ENCODE results near the gene MYCL. TPM values are rescaled to one million over a fixed set of nuclear protein-coding genes. Genes with fewer than 3 reads are reported as not detected.
A peak's percentile ranks its signal among the peaks of the same experiment; 100 is the strongest.

MYCL gene
- total and polyA plus RNA-seq, 9 donors = 1.7 to 8.4 (median 3.2) TPM

- no peak overlapping the region for H3K4me3 ChIP-seq (ENCODE audit: low read length)
- H3K27ac ChIP-seq (ENCODE audit: low read length) = no peak overlapping the region
- H3K9me3 ChIP-seq (replicated peaks; ENCODE audit: control insufficient read depth, low read depth, low read length) = no peaks in the 10 kb centered on the region
- H3K36me3 ChIP-seq (ENCODE audit: control insufficient read depth, insufficient read depth, low read length) = no peaks in the 10 kb centered on the region
- peaks cover 62% of the 10 kb centered on the region for H3K4me1 ChIP-seq (ENCODE audit: control insufficient read depth, insufficient read depth, low read length)
- WGBS (ENCODE audit: insufficient coverage) = 83% methylated on average over 1 of the region's 8 CpGs
- H3K27me3 ChIP-seq (ENCODE audit: control insufficient read depth, insufficient read depth, low read length) = peaks cover 53% of the 10 kb centered on the region
- no peak for DNase-seq
These were observed 1.8 kb downstream of the MYCL start for GRCh38 chr1:39899611-39900538.

- H3K4me1 ChIP-seq (ENCODE audit: control insufficient read depth, insufficient read depth, low read length) = peaks cover 62% of the 10 kb centered on the region
- H3K36me3 ChIP-seq (ENCODE audit: control insufficient read depth, insufficient read depth, low read length) = no peaks in the 10 kb centered on the region
- WGBS (ENCODE audit: insufficient coverage) = 33% methylated on average over 9 of the region's 14 CpGs
- no peak overlapping the region for H3K27ac ChIP-seq (ENCODE audit: low read length)
- peaks cover 50% of the 10 kb centered on the region for H3K27me3 ChIP-seq (ENCODE audit: control insufficient read depth, insufficient read depth, low read length)
- peak; percentile 68 for DNase-seq
- no peak overlapping the region for H3K4me3 ChIP-seq (ENCODE audit: low read length)
- H3K9me3 ChIP-seq (replicated peaks; ENCODE audit: control insufficient read depth, low read depth, low read length) = no peaks in the 10 kb centered on the region
These were observed 2.8 kb downstream of the MYCL start for GRCh38 chr1:39898648-39899603.

GRCh38 chr1:39898191-39898590 is 3.5 kb downstream of the MYCL start:
- Histone ChIP-seq H3K27me3 (ENCODE audit: control insufficient read depth, insufficient read depth, low read length) (peaks cover 45% of the 10 kb centered on the region), H3K4me1 (ENCODE audit: control insufficient read depth, insufficient read depth, low read length) (peaks cover 64% of the 10 kb centered on the region), H3K27ac (ENCODE audit: low read length) (no peak overlapping the region), H3K4me3 (ENCODE audit: low read length) (no peak overlapping the region), H3K9me3 (replicated peaks; ENCODE audit: control insufficient read depth, low read depth, low read length) (no peaks in the 10 kb centered on the region), H3K36me3 (ENCODE audit: control insufficient read depth, insufficient read depth, low read length) (no peaks in the 10 kb centered on the region)
- no CpG with 5 or more reads among the region's 3 CpGs for WGBS (ENCODE audit: insufficient coverage)
- DNase-seq = no peak

DNA sequence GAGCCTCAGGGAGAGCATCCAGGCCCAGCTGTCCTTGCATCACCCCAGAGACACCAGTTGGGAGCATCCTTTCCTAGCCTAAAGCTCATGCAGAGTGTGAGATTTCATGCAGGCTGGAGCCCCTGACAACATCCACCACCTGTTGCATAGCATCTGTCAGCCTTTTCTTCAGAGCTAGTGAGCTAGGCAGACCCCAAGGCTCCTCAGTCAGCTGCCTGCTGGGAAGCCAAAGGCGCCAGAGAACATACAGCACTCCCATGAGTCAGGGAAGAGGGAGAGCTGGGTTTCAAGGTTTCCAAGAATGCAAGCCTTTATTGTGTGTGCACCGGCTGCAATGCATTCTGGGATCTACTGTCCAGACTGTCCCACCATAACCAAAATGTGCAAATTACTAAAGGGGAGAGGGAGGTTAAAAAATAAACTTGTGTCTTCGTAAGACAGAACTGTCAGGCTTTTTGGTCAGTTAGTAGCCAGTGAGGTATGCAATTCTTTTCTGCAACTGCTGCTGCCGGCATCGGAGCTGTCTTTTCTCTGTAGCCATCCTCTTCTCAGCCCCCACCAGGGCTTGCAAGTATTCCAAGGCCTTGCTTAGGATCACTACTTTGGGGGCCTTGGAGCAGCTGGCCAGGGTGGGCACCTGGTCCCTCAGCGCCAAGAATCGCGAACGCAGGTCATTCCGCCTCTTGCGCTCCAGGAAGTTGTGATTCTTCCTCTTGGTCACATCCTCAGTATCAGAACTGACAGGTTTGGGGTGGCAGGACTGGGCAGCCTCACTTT is 4.6 kb downstream of the MYCL start:
- Histone ChIP-seq H3K27ac (ENCODE audit: low read length) (peak overlapping the region; percentile 75), H3K27me3 (ENCODE audit: control insufficient read depth, insufficient read depth, low read length) (peaks cover 34% of the 10 kb centered on the region), H3K4me1 (ENCODE audit: control insufficient read depth, insufficient read depth, low read length) (peaks cover 64% of the 10 kb centered on the region), H3K36me3 (ENCODE audit: control insufficient read depth, insufficient read depth, low read length) (no peaks in the 10 kb centered on the region), H3K9me3 (replicated peaks; ENCODE audit: control insufficient read depth, low read depth, low read length) (no peaks in the 10 kb centered on the region), H3K4me3 (ENCODE audit: low read length) (no peak overlapping the region)
- peak; percentile 91 for DNase-seq
- WGBS (ENCODE audit: insufficient coverage) = 61% methylated on average over 6 of the region's 11 CpGs

DNA sequence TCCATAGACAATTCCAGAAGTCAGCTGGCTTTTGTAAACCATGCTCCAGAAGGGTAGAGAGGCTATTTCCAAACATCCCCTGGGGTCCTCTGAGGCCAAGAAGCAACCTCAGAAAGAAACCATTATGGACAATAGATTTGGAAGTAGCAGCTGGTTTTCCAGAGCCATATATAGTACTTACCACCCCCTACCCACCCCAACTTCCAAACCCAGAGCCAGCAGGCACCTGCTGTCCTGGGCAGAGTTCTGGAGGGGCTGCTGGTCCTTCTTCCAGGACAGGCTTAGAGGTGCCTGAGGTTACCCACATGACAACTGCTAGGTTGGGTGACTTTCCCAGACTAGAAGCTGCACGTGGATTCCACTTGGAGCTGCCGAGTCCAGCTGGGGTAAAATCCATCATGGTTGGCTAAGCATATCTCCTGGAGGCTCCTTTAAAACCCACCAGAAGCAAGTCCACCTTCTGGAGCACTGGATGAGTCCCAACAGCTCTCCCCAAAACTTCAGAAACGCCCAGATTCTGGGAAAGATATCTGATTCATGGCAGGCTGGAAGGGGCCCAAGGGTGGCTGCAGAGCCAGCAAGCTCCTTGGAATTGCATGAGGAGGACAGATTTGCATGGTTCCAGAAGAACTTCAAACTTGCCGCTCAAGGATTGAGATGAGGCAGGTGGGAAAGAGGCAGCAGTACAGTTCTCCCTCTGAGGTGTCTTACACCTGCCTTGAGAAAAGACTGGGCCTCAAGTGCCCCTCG is 5.8 kb downstream of the MYCL start:
- Histone ChIP-seq H3K4me3 (ENCODE audit: low read length) (no peak overlapping the region), H3K9me3 (replicated peaks; ENCODE audit: control insufficient read depth, low read depth, low read length) (no peaks in the 10 kb centered on the region), H3K4me1 (ENCODE audit: control insufficient read depth, insufficient read depth, low read length) (peaks cover 60% of the 10 kb centered on the region), H3K27me3 (ENCODE audit: control insufficient read depth, insufficient read depth, low read length) (peaks cover 29% of the 10 kb centered on the region), H3K36me3 (ENCODE audit: control insufficient read depth, insufficient read depth, low read length) (no peaks in the 10 kb centered on the region), H3K27ac (ENCODE audit: low read length) (peak overlapping the region; percentile 75)
- peak; percentile 11 for DNase-seq
- 74% methylated on average over 5 of the region's 5 CpGs for WGBS (ENCODE audit: insufficient coverage)

DNA sequence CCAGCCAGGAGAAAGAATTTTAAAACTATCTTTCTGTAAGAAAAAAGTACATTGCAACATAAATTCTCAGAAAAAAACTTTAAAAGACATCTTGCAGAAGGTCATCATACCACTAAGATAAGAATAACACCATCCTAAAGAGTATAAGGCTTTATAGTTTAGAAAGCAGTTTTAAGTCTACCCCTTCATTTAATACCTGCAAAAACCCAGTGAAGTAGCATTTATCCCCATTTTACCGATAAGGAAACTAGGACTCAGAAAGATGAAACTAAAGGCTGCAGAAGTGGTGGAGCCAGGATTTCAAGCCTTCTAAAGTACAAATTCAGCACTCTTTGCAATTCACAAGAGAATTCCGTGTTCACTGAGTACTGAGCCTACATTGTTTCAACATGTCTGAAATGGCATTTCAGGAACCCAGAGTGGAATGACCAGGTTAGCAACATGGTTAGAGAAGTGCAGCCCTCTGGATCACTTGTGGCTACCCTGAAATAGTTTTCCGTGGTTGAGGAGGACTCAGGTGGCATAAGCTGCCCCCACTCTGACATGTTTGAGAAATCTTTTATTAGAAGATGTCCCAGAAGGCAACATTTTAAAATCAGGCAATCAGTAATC is 6.7 kb downstream of the MYCL start:
- no peak for DNase-seq
- peaks cover 20% of the 10 kb centered on the region for H3K27me3 ChIP-seq (ENCODE audit: control insufficient read depth, insufficient read depth, low read length)

DNA sequence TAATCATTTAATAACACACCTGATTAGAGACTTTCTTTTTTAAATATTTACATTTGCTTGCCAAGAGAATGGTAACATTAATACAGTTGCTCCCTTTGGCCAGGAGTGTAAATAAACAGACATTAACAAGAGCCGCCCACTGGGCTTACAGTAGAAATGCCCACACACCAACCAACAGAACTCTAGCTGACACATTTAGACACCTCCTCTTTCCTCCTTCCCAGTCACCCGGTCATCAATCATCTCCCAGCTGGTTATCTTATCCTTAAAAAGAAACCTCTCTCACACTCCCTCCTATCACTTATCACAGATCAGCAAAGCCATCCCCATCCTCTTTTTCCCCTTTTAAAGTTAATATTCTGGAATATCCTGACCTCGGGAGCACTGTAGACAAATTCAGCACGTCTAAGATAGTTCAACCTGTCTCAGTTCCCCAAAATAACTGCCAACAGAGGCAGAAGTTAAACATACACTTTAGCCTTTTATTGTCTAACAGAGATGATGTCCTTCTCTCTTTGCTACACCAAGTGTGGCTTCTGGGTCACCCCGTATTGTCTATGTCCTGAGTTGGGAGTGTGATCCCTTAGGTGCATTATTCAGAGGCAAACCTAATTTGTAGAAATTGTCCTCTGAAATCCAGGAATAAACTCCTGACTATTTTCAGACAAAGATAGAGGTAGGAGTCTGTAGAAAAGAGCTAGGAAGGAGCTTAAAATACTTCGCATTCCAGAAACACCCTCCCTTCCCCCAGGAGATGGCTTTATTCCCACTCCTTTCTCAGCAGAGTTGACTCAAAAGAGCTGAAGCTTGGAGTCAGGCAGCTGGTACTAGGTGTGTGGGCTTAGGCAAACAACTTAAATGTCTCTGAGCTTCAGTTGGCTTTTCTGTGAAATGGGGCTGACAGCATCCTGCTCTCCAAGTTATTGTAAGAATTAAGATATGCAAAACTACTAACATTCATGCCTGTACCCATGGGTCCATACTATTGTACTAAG is 8.8 kb downstream of the MYCL start:
- Histone ChIP-seq H3K9me3 (replicated peaks; ENCODE audit: control insufficient read depth, low read depth, low read length) (no peaks in the 10 kb centered on the region), H3K4me3 (ENCODE audit: low read length) (no peak overlapping the region), H3K27ac (ENCODE audit: low read length) (no peak overlapping the region), H3K4me1 (ENCODE audit: control insufficient read depth, insufficient read depth, low read length) (peaks cover 36% of the 10 kb centered on the region), H3K36me3 (ENCODE audit: control insufficient read depth, insufficient read depth, low read length) (no peaks in the 10 kb centered on the region), H3K27me3 (ENCODE audit: control insufficient read depth, insufficient read depth, low read length) (peaks cover 3% of the 10 kb centered on the region)
- 27% methylated on average over 3 of the region's 6 CpGs for WGBS (ENCODE audit: insufficient coverage)
- peak; percentile 19 for DNase-seq

More for the DNA sequence above, 6.7 kb downstream of the MYCL start:
- whole genome bisulfite sequencing (ENCODE audit: insufficient coverage) = 43% methylated on average over 1 of the region's 3 CpGs
- Histone ChIP-seq H3K4me1 (ENCODE audit: control insufficient read depth, insufficient read depth, low read length) (peaks cover 51% of the 10 kb centered on the region), H3K36me3 (ENCODE audit: control insufficient read depth, insufficient read depth, low read length) (no peaks in the 10 kb centered on the region), H3K27ac (ENCODE audit: low read length) (no peak overlapping the region), H3K4me3 (ENCODE audit: low read length) (no peak overlapping the region), H3K9me3 (replicated peaks; ENCODE audit: control insufficient read depth, low read depth, low read length) (no peaks in the 10 kb centered on the region)

- Histone ChIP-seq H3K27me3 (ENCODE audit: control insufficient read depth, insufficient read depth, low read length) (peaks cover 3% of the 10 kb centered on the region), H3K36me3 (ENCODE audit: control insufficient read depth, insufficient read depth, low read length) (no peaks in the 10 kb centered on the region), H3K27ac (ENCODE audit: low read length) (no peak overlapping the region), H3K9me3 (replicated peaks; ENCODE audit: control insufficient read depth, low read depth, low read length) (no peaks in the 10 kb centered on the region), H3K4me3 (ENCODE audit: low read length) (no peak overlapping the region), H3K4me1 (ENCODE audit: control insufficient read depth, insufficient read depth, low read length) (peaks cover 16% of the 10 kb centered on the region)
- no peak for DNase-seq
- WGBS (ENCODE audit: insufficient coverage) = no CpG with 5 or more reads among the region's 1 CpG
These were observed 10.8 kb downstream of the MYCL start for GRCh38 chr1:39890880-39891279.

Data from muscle of leg (tissue), 11 donors.